ENCODE results near the gene RGS9BP.
"Not testable (repeated sequence)": the region's sequence is repeated elsewhere in the genome, so short reads cannot be mapped to it uniquely, and the experiment has no call there.

The RGS9BP gene

DNA sequence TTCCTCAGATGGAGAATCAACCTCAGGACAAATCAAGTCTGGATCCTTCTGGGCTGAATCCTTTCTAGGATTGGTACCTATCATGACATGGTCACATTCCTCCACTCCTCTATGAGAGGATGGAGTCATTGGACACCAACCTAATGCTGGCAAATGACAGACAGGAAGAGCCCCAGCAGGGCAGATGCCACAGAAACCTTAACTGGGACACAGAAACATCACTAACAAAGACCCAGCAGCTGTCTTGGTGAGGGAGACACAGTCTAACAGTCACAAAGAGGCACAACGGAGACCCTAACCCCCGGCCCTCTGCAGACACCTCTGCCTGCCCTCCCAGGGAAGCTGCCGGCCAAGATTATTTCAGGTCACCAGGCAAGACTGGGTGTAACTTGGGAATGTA lies 2.8 kb upstream of the RGS9BP start:
- DNase-seq, result no peak

GRCh38 chr19:32673573-32673972 lies 2.1 kb upstream of the RGS9BP start:
- DNase-seq, result no peak

GRCh38 chr19:32674153-32674930 lies 1.3 kb upstream of the RGS9BP start:
- DNase-seq, result no peak

DNA sequence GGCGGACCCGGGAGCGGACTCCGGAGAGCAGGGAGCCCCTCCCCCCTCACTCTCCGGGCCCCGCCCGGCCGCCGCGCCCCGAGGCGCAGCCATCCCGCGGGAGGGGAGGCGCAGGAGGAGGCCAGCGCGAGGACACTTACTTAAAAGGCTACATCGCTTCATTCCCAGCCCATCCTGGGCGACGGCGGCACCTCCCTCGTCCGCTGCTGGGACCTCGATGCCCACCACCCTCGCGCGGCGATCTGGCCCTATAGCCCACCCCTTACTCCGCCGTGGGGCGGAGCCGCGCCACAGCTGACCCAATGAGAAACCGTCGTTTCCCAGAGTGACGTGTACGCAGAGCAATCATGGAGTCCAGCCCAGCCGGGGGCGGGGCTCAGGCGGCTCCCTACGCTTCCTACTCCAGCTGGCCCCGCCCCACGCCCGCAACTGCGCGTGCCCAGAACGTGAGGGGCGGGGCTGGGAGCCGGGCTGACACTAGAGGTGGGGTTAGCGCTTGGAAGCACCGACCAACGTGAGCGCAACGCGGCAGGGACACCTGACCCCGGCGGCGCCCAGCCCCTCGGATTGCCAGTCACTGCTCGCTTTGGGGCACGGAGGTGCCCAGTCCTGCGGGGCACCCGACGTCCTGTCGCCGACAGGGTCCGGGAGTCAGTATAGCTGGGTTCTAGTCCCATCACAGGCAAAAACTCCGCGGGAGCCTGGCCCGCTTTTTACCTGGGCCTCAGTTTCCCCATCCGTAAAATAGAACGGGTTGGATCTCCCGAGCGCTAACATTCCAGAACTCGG lies 523 bp upstream of the RGS9BP start, which contains the start of gene ANKRD27:
Gene ANKRD27, minus strand, starts transcription at position 250 of the 789 bp plus-strand sequence. CDS start 16,165 bp downstream, outside the sequence.
- DNase-seq, result peak; percentile 98

GRCh38 chr19:32676186-32676894 lies 692 bp downstream of the RGS9BP start:
- DNase-seq, result peak; percentile 60

- no peak for DNase-seq
Measured at GRCh38 chr19:32676895-32677359, 1.3 kb downstream of the RGS9BP start.

- DNase-seq, result no peak
Measured at GRCh38 chr19:32677657-32678056, 2.0 kb downstream of the RGS9BP start.

DNA sequence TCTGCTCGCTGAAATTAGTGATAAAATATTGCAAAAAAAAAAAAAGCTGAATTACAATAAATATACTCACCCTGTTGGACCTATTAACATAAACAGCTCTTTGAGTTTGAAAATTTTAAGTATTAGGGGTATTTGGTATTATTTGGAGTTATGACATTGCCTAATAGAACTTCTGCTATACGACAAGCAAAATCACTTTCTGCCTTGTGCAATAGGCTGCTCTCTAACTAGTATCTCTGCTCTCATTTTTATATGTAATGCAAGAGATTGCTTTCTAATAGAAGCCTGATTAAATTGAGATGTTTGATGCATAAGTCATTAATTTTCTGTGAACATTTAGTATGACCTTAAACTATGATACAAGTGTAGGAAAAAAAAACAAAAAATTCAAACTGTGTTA lies 5.3 kb downstream of the RGS9BP start:
- DNase-seq, result no peak

DNA sequence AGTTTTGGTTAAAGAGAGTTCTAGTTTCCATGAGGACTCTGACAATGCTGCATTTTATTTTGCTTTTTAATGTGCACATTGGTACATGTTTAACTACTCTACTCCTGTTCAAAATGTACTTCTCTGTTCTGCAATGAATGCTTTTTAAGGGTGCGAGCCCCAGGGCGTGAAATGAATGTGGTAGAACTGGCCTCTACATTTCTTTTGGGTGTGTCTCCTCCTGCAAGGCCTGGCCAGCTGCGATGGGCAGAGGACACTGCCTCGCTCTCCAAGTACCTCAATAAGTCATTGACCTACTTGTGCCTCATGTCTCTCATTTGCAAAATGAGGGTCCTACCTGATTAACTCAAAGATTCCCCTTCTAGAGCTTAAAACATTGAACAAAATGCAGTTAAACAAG lies 6.7 kb downstream of the RGS9BP start:
- no peak for DNase-seq

DNA sequence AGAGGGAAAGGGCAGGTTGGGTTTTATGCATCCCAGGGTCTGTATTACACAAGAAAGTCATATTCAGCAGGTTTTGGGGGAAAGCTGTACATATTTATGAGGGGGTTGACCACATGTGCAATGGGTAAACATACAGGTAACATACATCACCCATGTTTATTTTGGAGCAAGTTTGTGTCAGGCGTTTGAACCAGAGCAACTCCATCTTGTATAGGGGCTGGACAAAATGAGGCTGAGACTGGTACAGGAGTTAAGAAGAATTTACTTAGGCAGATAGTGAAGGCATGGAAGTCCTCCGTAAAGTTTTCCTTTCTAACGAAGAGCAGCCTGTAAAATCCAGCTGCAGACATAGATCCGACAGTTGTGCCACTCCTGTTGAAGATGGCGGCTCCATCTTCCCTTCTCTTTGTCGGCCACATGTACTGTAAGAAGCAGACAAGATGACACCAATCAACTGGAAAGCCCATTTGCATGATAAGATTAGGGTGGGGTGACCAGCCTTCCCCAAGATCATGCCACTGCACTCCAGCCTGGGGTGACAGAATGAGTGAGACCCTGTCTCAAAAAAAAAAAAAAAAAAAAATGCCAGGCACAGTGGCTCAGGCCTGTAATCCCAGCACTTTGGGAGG lies 11.3 kb downstream of the RGS9BP start:
- DNase-seq, result no peak

DNA sequence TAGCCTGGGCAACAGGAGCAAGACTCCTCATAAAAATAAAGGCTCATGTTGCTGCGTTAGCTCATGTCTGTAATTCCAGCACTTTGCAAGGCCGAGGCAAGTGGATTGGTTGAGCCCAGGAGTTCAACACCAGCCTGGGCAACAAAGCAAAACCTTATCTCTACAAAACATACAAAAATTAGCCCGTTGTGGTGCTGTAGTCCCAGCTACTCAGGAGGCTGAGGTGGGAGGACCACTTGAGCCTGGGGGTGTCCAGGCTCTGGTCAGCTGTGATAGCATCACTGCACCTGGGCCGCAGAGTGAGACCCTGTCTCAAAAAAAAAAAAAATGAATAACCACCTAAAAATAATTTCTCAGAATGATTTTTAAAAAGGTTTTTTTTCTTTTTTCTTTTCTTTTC lies 12.0 kb downstream of the RGS9BP start:
- DNase-seq, result no peak

DNA sequence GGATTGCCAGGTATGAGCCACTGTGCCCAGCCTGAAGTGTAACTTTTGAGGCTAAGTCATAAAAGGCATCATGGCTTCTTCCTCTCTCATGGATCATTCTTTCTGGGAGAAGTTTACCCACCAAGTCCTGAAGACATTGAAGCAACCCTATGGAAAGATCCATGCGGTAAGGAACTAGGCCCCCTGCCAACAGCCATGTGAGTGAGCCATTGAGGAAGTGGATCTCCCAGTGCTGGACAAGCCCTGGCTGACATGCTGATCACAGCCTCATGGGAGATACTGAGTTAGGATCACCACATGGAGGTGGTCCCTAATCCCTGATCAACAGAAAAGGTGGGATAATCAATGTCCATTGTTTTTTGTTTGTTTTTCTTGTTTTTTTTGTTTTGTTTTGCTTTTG lies 12.7 kb downstream of the RGS9BP start:
- no peak for DNase-seq

- DNase-seq, result peak; percentile 88
Measured at GRCh38 chr19:32691291-32691951, 15.8 kb downstream of the RGS9BP start, which contains the start of gene NUDT19. Gene NUDT19 (plus strand): TSS chr19:32691821. CDS start chr19:32691961, 140 bp downstream.

DNA sequence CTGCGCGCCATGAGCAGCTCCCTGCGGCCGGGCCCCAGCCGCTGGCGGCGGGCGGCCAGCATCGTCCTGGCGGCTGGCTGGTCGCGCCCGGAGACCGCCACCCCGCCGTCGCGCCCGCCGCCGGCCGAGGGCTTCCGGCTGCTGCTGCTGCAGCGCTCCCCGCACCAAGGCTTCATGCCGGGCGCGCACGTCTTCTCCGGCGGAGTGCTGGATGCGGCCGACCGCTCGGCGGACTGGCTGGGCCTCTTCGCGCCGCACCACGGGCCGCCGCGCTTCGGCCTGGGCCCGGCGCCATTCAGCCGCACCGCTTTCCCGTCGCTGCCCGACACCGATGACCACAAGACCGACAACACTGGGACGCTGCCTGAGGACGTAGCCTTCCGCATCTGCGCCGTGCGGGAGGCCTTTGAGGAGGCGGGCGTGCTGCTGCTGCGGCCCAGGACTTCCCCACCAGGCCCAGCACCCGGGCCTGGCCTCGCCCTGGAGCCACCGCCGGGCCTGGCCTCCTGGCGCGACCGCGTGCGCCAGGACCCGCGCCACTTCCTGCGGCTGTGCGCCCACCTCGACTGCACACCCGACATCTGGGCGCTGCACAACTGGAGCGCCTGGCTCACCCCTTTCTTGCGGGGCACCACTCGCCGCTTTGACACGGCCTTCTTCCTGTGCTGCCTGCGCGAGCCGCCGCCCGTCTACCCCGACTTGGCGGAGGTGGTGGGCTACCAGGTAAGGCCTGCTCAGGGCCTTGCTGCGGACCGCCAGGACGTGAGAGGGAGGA lies 16.5 kb downstream of the RGS9BP start:
- DNase-seq, result no peak

DNA sequence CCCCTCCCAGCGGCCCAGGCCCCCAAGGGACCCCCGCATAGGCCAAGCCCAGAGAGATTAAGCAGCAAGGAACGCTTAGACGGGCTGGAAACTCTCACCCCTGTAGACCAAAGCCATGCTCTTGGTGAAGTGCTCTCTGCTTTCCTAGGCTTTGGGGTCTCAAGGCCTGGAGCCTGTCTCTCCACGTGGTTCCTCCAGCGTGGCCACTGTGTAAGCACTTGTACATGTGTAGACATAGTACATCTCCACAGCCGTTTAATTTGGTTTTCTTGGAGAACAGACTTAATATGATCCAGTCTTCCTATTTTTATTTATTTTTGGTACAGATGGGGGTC lies 17.0 kb downstream of the RGS9BP start:
- DNase-seq, result no peak

DNA sequence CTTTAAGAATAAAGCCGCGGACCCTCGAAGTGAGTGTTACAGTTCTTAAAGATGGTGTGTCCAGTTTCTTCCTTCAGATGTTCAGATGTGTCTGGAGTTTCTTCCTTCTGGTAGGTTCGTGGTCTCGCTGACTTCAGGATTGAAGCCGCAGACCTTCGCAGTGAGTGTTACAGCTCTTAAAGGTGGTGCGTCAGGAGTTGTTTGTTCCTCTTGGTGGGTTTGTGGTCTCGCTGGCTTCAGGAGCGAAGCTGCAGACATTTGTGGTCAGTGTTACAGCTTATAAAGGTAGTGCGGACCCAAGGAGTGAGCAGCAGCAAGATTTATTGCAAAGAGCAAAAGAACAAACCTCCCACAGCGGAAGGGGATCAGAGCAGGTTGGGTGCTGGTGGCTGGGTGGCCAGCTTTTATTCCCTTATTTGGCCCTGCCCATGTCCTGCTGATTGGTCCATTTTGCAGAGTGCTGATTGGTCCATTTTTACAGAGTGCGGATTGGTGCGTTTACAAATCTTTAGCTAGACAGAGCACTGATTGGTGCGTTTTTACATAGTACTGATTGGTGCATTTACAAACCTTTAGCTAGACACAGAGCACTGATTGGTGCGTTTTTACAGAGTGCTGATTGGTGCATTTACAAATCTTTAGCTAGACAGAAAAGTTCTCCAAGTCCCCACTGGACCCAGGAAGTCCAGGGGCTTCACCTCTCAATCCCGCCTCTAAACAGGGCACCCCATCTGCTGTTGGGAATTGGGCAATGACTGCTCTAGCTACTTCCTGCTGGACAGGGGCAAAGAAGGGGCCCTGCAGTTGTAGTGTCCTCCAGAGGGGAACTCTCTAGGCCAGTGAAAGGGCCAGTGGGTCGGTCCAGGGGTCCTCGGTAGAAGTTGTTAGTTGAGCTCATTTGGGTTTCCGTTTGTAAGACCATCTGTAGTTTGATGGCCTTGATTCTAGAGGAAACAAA lies 17.8 kb downstream of the RGS9BP start:
- DNase-seq, result not testable (repeated sequence)

GRCh38 chr19:32694316-32694715 lies 18.7 kb downstream of the RGS9BP start:
- DNase-seq, result not testable (repeated sequence)

- DNase-seq, result not testable (repeated sequence)
Measured at GRCh38 chr19:32694851-32695250, 19.2 kb downstream of the RGS9BP start.

- not testable (repeated sequence) for DNase-seq
Measured at GRCh38 chr19:32695506-32695905, 19.9 kb downstream of the RGS9BP start.

DNA sequence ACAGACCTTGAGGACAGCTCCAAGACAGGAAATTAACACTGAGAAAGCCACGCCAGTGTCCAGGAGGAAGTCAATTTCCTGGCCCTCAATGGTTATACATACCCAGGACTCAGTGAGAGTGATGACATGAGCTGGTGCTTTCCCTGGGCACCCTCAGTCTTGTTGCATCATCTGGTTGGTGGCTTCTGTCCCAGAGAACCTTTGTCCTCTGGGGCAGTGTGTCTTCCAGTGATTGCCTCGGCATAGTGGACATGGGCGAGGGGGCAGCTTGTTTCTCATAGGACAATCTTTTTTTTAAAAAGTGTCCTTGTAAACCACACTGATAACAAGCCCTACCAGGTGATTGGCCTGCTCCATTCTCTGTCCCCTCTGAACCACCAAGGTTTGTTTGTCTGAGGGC lies 21.1 kb downstream of the RGS9BP start:
- DNase-seq, result not testable (repeated sequence)

Measured in COR-L47 (cell line).